ENCODE measurements around the gene SYT9. TPM values are rescaled to one million over a fixed set of nuclear protein-coding genes. Genes with fewer than 3 reads are reported as not detected.

SYT9 gene
- total and polyA plus RNA-seq, 9 of the 15 experiments (the other 6 are each of a cell fraction or from before 2014, with no cell fraction given), result 0.01 TPM; not detected in 8

DNA sequence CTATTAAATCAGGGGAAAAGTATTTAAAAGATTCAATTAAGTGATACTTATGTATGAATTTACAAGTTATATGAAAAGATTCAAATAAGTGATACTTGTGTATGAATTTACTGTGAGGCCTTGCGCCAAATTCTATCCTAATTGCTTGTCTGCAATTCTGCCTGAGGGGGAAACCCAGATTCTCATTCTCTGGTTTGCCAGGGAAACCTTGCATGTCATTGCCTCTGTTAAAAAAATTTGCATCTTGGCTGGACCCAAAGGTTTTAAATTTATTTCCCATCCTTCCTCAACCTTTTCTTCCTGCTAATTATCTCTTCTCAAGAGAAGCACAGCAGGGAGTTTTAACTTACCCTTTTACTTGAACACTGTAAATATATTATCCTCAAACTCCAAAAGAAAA is 247.4 kb downstream of the SYT9 start:
- no peaks in the 10 kb centered on the region for H3K9me1 ChIP-seq (ENCODE audit: control insufficient read depth, insufficient read depth, low read length)
- no peaks in the 10 kb centered on the region for H3K36me3 ChIP-seq (ENCODE audit: control insufficient read depth, insufficient read depth, low read length)
- TF ChIP-seq, protein P1, sequence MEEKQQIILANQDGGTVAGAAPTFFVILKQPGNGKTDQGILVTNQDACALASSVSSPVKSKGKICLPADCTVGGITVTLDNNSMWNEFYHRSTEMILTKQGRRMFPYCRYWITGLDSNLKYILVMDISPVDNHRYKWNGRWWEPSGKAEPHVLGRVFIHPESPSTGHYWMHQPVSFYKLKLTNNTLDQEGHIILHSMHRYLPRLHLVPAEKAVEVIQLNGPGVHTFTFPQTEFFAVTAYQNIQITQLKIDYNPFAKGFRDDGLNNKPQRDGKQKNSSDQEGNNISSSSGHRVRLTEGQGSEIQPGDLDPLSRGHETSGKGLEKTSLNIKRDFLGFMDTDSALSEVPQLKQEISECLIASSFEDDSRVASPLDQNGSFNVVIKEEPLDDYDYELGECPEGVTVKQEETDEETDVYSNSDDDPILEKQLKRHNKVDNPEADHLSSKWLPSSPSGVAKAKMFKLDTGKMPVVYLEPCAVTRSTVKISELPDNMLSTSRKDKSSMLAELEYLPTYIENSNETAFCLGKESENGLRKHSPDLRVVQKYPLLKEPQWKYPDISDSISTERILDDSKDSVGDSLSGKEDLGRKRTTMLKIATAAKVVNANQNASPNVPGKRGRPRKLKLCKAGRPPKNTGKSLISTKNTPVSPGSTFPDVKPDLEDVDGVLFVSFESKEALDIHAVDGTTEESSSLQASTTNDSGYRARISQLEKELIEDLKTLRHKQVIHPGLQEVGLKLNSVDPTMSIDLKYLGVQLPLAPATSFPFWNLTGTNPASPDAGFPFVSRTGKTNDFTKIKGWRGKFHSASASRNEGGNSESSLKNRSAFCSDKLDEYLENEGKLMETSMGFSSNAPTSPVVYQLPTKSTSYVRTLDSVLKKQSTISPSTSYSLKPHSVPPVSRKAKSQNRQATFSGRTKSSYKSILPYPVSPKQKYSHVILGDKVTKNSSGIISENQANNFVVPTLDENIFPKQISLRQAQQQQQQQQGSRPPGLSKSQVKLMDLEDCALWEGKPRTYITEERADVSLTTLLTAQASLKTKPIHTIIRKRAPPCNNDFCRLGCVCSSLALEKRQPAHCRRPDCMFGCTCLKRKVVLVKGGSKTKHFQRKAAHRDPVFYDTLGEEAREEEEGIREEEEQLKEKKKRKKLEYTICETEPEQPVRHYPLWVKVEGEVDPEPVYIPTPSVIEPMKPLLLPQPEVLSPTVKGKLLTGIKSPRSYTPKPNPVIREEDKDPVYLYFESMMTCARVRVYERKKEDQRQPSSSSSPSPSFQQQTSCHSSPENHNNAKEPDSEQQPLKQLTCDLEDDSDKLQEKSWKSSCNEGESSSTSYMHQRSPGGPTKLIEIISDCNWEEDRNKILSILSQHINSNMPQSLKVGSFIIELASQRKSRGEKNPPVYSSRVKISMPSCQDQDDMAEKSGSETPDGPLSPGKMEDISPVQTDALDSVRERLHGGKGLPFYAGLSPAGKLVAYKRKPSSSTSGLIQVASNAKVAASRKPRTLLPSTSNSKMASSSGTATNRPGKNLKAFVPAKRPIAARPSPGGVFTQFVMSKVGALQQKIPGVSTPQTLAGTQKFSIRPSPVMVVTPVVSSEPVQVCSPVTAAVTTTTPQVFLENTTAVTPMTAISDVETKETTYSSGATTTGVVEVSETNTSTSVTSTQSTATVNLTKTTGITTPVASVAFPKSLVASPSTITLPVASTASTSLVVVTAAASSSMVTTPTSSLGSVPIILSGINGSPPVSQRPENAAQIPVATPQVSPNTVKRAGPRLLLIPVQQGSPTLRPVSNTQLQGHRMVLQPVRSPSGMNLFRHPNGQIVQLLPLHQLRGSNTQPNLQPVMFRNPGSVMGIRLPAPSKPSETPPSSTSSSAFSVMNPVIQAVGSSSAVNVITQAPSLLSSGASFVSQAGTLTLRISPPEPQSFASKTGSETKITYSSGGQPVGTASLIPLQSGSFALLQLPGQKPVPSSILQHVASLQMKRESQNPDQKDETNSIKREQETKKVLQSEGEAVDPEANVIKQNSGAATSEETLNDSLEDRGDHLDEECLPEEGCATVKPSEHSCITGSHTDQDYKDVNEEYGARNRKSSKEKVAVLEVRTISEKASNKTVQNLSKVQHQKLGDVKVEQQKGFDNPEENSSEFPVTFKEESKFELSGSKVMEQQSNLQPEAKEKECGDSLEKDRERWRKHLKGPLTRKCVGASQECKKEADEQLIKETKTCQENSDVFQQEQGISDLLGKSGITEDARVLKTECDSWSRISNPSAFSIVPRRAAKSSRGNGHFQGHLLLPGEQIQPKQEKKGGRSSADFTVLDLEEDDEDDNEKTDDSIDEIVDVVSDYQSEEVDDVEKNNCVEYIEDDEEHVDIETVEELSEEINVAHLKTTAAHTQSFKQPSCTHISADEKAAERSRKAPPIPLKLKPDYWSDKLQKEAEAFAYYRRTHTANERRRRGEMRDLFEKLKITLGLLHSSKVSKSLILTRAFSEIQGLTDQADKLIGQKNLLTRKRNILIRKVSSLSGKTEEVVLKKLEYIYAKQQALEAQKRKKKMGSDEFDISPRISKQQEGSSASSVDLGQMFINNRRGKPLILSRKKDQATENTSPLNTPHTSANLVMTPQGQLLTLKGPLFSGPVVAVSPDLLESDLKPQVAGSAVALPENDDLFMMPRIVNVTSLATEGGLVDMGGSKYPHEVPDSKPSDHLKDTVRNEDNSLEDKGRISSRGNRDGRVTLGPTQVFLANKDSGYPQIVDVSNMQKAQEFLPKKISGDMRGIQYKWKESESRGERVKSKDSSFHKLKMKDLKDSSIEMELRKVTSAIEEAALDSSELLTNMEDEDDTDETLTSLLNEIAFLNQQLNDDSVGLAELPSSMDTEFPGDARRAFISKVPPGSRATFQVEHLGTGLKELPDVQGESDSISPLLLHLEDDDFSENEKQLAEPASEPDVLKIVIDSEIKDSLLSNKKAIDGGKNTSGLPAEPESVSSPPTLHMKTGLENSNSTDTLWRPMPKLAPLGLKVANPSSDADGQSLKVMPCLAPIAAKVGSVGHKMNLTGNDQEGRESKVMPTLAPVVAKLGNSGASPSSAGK (IDR thresholded peaks at IDR 0.05), result no peak
- TF ChIP-seq NONO (IDR thresholded peaks at IDR 0.05; ENCODE audit: low read depth in 2 of 2, low read length in 1 of 2) (no peak), TGIF2 (CRISPR knock-in tag; IDR thresholded peaks at IDR 0.05) (no peak), MCM3 (IDR thresholded peaks at IDR 0.05) (no peak), EGR1 (conservative IDR thresholded peaks at IDR 0.05) (no peak), KAT8 (IDR thresholded peaks at IDR 0.05; ENCODE audit: low read depth) (no peak), ZBTB17 (CRISPR knock-in tag; IDR thresholded peaks at IDR 0.05) (no peak)
- intact Hi-C loops (cut with micrococcal nuclease) (no loop called here), in situ Hi-C loops (cut with MboI) (no loop called here)
- no peak for ATAC-seq
- no peak overlapping the region for H3K9ac ChIP-seq (ENCODE audit: insufficient read depth in 1 of 2, low read depth in 2 of 2, low read length in 2 of 2)
- no peak overlapping the region for H2AFZ ChIP-seq (ENCODE audit: low read depth, low read length)
- WGBS (ENCODE audit: insufficient coverage, low coverage, missing lambda C conversion rate), result 0% methylated on average over 1 of the region's 1 CpG
- ChIA-PET CTCF (ENCODE audit: low intra/inter-chr PET ratio) (no interaction called here), POLR2A (interaction anchor here (0.7 kb wide), 1 partner anchor 155 kb away, joined by 3 read pairs; no protein-coding TSS in a partner anchor)
- no peaks in the 10 kb centered on the region; the same call in 1 of the 2 replicates for H4K20me1 ChIP-seq (replicated peaks; ENCODE audit: control insufficient read depth, insufficient read depth, low read length)
- H3K27ac ChIP-seq (ENCODE audit: extremely low read depth, low read depth, low read length), result no peak overlapping the region
- no peak for DNase-seq (ENCODE audit: extremely low read depth in 1 of 4, low spot score in 3 of 4)
- H3K4me1 ChIP-seq (replicated peaks in 1 of 2; ENCODE audit: control insufficient read depth in 2 of 2, insufficient read depth in 2 of 2, low read length in 2 of 2), result peaks cover 0 to 3% of the 10 kb centered on the region in 2 experiments; a peak in 2 of 5 replicates
- BruUV-seq (replicated peaks), result no TSS peak
- no peak overlapping the region for H3K4me3 ChIP-seq
- no peaks in the 10 kb centered on the region for H3K9me3 ChIP-seq (replicated peaks; ENCODE audit: control insufficient read depth, insufficient read depth, low read depth, low read length)
- peaks cover 0 to 8% of the 10 kb centered on the region in 2 experiments; a peak in 2 of 5 replicates for H3K27me3 ChIP-seq (ENCODE audit: control insufficient read depth in 2 of 2, insufficient read depth in 2 of 2, low read length in 2 of 2)
- no peaks in the 10 kb centered on the region for H3K79me2 ChIP-seq (ENCODE audit: control insufficient read depth, insufficient read depth, low read length)
- no peak for FAIRE-seq
- no peak overlapping the region for H3K4me2 ChIP-seq (ENCODE audit: insufficient read depth, low read length)
